Measurements from ENCODE around the gene ART1.
"Not testable (repeated sequence)": the region's sequence is repeated elsewhere in the genome, so short reads cannot be mapped to it uniquely, and the experiment has no call there.

ART1 gene

DNA sequence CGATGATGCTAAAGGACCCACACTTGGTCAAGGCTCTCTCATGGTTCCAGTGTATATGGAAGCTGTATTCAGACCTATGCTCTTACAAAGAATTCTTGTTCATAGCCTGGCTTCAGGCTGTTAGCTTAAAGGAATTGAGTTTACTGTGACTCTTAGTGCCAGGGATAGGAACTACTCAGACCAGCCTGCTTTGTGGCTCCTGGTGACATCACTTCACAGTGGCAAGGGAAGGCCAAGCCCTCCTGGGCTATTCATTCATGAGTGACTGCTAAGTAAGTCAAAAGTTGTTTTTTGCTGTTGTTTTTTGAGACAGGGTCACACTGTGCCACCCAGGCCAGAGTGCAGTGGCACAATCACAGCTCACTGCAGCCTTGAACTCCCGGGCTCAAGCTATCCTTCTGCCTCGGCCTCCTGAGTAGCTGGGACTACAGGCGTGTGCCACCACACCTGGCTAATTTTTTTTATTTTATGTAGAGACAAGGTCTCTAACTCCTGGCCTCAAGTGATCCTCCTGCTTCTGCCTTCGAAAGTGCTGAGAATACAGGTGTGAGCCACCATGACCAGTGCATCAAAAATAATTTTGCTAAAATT, 12.8 kb upstream of the ART1 start:
- no peak for DNase-seq (ENCODE audit: low spot score)

DNA sequence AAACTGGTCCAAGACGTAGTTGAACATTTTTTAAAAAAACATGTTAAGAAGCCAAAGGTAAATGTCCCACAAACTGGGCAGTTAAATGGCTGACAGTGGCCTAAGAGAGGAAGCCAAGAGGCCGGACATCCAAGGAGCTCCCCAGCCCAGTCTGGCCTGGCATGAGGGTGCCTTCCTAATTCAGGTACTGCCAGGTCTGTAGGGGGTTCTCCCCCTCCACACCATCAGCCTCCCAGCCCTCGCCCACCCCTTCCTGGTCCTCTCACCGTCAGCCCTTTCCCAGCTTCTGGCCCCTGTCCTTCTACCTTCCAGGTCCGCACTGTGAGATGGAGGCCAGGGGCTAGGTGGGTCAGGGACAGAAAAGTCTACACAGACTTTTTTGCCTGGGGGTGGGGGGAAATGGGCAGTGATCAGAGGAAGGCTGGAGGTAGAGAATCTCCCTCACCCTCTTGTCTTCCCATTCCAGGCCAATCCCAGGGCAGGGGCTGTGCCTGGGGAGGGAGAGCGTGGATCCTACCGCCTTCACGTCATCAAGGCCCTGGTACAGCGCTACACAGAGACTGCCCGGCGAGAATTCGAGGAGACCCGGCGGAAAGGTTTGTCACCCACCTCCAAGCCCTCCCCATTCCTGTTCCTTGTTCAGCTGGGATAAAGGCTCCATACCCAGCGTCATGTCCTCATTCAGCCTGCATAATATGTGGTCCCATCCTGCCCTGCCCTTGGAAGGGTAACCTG, 9.1 kb upstream of the ART1 start:
- DNase-seq (ENCODE audit: low spot score) = no peak

DNA sequence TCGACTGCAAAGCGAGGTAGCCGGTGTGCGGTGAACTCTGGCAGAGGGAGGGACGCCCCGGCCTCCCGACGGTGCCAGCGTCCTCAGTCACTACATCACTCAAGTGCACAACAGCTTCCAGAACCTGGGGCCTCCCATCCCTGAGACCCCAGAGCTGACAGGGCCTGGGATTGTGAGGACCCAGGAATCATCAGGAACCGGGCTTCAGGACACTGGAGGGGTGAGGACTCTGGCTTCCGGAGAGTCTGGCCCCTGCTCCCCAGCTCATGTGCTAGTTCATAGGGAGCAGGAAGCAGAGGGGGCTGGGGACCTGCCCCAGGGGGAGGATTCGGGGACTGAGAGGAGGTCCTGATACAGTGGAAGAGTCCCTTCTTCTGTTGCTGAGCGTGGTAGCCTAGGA, 7.7 kb upstream of the ART1 start:
- no peak for DNase-seq (ENCODE audit: low spot score)

DNA sequence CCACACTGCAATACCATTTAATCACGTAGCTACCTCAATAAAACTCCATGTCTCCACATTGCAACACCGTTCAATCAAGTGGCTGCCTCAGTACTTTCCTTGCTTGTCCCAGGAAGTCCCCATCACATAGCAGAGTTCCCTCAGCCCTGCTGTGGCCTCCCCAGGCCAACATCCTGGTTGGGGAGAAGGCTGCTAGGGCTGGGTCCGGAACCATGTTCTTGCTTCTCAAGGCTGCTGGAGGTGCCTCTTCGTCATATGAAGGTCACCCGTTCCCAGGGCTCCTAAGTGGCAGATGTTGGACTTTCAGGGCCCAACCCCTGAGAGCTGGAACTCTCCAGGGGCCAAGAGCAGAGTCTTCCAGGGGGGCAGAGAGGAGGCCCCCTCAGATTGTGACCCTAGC, 6.4 kb upstream of the ART1 start:
- no peak for DNase-seq (ENCODE audit: low spot score)

DNA sequence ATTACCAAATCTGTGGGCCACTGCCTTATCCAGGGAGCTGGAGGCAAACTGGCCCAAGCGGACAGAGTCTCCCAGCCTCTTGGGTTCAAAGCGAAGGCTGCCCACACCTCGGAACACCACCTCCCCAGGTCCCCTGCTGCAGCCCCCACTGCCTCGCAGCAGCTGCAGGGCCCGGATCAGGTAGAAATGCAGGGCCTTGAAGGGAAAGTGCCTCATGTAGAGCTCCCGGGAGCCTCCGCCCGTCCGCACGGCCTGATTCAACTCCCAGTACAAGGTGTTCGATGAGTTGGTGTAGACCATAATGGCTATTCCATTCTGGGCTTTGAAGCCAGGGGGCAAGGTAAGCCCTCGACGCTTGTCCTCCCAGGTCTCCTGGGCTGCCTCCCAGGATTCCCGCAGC, 5.1 kb upstream of the ART1 start:
- DNase-seq (ENCODE audit: low spot score) = no peak

DNA sequence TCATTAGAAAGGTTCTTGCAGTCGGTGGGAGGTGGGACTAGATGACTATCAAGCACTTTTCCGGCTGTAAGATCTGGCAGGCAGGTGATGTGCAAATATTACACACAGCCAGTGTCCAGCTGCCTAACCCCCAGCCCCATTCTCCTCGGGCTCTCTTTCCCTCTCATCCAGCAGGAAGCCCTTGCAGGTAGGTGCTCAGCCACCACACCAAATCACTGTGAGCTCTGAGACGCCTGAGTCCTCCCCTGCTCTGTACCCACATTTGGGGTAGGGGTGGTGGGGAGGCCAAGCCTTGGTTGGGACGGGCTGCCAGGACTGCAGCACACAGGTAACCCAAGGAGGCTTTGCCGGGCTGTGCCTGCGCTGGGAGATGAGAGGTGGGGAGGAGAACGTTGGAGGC, 3.7 kb upstream of the ART1 start:
- DNase-seq (ENCODE audit: low spot score) = no peak

DNA sequence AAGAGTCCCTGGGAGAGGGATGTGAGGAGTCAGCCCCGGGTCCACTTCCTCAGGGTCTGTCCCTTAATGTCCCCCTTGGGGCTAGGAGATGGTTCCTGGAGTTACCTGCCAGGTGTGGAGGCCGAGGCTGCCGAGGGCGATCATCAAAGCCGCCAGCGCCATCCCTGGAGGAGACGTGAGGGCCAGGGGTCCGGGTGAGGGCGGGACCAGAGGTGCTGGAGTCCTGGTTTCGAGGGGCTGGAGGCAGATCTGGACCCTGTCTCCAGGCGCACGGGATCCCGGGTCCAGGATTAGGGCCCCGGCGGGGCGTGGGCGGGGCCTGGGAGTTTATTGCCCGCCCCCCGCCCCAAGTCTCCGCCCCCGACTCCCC, 3.2 kb upstream of the ART1 start, which contains the start of gene ART5:
TSS of gene ART5 (minus strand) at position 292 of the 370 bp plus-strand sequence. CDS start at position 162, 130 bp downstream.
- DNase-seq (ENCODE audit: low spot score) = no peak

DNA sequence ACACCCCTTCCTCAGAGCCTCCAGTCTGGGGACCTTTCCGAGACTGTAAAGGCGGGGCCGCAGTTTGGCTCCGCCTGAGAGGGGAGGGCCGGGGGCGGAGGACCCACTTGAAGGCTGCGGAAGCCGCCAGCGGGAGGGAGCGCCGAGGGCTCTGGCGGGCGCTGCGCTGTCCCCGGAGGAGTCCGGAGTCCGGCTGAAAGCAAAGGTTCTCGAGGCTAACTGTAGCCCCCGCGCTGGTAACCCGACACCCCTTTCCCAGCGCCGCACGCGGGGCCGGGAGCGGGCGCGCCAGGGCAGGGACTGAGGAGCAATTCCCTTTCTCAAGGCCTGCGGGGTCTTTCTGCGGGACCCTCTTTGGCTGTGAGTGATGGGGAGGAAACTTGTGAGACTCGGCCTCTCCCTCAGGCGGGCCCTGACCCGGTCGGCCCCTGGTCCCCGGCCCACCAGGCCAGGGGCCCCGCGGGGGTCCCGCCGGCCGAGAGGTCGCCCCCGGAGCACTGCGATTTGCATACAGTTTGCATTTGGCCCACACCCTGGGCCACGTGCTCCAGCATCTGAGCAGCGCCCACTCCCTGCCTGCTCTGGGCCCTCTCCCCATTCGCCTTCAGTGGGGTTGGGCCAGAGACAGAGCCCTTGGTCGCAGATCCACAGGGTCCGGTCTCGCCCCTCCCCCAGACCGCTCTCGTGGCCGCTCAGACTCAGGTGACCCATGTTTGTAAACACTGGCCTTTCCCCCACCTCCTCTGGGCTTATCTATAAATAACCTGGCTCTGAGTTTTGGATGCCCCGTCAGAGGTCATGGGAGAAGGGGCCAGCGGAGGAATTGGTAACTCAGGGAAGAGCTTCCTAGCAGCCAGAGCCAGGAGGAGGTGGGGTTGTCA, 2.6 kb upstream of the ART1 start:
- DNase-seq (ENCODE audit: low spot score) = no peak

DNA sequence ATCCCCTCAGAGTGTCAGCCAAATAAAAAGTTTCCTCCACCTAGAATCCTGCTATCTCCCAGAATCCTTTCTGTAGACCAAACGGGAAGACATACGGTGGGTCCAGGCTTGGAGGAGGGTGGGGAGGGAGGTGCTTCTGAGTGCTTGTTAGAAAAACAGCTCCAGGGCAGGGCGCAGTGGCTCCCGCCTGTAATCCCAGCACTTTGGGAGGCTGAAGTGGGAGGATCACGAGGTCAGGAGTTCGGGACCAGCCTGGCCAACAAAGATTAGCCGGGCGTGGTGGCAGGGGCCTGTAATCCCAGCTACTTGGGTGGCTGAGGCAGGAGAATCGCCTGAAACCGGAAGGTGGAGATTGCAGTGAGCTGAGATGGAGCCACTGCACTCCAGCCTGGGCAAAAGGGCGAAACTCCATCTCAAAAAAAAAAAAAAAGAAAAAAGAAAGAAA, 1.8 kb upstream of the ART1 start:
- not testable (repeated sequence) for DNase-seq (ENCODE audit: low spot score)

DNA sequence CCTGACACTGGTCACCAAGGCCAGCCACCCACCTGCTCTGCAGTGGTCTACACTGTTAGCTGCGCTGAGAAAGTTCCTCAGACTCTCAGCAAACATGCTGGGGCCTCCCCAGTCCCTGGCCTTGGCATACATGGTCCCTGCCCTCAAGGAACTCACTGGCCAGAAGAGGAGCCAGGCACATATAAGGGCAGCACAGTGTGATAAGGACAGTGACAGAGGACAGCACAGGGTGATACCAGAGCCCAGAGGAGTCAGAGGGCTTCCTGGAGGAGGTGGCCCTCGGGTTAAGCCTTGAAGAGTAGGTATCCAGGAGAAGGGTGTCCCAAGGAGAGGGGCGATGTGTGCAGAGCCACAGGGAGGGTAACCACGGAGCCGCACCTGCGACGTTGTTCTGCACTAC, 624 bp downstream of the ART1 start:
- DNase-seq (ENCODE audit: low spot score) = no peak

DNA sequence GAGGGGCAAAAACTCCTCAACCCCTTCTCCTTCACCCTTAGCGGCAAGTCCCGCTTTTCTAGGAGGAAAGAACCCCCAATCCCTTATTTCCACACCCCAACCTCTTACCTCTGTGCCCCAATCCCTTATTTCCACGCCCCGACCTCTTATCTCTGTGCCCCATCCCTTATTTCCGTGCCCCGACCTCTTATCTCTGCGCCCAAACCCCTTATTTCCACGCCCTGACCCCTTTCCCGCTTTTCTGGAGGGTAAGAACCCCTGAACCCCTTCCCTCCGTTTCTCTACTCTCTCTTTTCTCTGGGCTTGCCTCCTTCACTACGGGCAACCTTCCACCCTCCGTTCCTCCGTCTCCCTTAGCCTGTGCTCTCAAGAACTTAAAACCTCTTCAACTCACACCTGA, 3.9 kb downstream of the ART1 start:
- not testable (repeated sequence) for DNase-seq (ENCODE audit: low spot score)

DNA sequence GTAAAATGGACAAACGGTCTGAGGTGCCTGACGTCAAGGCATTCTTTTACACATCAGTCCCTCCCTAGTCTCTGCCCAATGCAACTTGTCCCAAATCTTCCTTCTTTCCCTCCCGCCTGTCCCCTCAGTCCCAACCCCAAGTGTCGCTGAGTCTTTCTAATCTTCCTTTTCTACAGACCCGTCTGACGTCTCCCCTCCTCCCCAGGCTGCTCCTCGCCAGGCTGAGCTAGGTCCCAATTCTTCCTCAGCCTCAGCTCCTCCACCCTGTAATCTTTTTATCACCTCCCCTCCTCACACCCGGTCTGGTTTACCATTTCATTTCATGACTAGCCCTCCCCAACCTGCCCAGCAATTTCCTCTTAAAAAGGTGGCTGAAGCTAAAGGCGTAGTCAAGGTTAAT, 4.4 kb downstream of the ART1 start:
- DNase-seq (ENCODE audit: low spot score) = not testable (repeated sequence)

DNA sequence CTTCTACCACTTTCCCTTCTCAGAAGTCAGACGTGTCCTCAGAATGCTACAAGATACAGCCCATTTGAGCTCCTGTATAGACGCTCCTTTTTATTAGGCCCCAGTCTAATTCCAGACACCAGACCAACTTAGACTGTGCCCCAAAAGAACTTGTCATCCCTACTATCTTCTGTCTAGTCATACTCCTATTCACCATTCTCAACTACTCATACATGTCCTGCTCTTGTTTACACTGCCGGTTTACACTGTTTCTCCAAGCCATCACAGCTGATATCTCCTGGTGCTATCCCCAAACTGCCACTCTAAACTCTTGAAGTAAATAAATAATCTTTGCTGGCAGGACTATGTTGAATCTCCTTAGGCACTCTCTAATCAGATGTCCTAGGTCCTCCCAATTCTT, 7.6 kb downstream of the ART1 start:
- not testable (repeated sequence) for DNase-seq (ENCODE audit: low spot score)

DNA sequence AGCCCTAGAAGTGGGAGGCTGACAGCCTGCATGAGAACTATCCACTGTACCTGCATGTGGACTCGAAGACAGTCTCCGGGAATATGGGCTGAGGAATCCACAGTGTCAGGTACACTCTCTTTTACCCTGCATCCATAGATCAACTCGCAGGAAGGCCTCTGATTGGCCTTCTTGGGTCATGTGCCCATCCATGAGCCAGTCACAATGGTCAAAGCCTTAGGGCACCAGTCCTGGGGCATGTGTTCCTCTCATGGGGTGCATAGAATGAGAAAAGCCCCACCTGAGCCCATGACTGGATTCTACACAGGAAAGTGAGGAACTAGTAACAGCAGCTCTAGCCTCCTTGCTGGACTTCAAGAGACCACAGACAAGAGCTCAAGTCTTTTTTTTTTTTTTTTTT, 10.6 kb downstream of the ART1 start:
- peak; percentile 21 for DNase-seq (ENCODE audit: low spot score)

DNA sequence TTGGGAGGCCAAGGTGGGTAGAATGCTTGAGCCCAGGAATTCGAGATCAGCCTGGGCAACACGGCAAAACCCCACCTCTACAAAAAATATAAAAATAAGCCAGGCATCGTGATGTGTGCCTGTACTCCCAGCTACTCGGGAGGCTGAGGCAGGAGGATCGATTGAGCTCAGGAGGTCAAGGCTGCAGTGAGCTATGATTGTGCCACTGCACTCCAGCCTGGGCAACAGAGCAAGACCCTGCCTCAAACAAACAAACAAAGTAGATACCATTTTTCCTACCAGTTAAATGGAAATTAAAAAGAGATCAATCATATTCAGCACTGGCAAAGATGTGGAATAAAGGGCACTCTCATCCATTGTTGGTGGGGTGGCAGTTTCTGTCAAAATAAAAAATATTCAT, 12.4 kb downstream of the ART1 start:
- not testable (repeated sequence) for DNase-seq (ENCODE audit: low spot score)

DNA sequence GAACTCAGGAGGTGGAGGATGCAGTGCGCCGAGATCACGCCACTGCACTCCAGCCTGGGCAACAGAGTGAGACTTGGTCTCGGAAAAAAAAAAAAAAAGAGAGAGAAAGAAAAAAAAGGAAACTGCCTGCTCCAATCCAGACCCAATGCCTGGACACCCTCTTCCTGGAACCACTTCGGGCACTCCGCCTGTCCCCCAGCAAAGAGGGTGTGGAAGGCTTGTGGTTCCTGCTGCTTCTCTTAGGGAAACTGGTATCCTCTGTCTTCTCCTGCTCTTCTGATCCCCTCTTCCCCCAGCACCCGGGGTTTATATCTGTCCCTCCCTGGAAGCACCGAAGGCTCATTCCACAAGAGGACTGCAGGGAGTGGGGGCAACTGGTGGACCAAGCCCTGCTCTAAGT, 13.3 kb downstream of the ART1 start:
- DNase-seq (ENCODE audit: low spot score) = no peak

DNA sequence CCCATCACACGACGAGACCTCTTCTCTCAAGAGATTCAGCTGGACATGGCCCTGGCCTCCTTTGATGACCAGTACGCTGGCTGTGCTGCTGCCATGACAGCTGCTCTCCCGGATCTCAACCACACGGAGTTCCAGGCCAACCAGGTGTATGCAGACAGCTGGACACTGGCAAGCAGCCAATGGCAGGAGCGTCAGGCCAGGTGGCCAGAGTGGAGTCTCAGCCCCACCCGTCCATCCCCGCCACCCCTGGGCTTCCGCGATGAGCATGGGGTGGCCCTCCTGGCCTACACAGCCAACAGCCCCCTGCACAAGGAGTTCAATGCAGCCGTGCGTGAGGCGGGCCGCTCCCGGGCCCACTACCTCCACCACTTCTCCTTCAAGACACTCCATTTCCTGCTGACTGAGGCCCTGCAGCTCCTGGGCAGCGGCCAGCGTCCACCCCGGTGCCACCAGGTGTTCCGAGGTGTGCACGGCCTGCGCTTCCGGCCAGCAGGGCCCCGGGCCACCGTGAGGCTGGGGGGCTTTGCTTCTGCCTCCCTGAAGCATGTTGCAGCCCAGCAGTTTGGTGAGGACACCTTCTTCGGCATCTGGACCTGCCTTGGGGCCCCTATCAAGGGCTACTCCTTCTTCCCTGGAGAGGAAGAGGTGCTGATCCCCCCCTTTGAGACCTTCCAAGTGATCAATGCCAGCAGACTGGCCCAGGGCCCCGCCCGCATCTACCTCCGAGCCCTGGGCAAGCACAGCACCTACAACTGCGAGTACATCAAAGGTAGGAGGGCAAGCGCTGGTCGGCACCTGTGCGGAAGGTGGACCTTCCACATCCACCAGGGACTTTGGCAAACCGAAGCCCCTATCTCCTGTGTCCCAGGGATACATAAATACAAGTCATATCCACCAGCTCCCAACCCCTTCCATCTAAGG, 14.9 kb downstream of the ART1 start:
- DNase-seq (ENCODE audit: low spot score) = no peak

DNA sequence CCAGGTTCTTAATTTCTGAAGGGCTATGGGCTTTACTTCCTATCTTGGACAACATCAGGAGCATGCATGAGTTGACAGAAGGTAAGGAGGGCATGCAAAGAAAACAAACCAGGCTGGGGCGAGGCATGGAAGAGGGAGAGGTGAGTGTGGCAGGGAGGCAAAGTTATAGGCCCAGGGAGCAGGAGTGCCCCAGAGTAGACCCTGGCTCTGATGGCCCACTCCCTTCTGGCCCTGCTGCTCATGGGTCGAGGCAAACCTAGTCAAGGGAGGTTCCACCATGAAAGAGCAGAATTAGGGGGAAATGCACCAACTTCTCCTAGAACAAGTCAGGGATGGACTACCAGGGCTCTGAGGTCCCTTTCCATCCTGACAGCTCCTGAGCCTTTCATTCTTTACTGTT, 16.0 kb downstream of the ART1 start:
- no peak for DNase-seq (ENCODE audit: low spot score)

DNA sequence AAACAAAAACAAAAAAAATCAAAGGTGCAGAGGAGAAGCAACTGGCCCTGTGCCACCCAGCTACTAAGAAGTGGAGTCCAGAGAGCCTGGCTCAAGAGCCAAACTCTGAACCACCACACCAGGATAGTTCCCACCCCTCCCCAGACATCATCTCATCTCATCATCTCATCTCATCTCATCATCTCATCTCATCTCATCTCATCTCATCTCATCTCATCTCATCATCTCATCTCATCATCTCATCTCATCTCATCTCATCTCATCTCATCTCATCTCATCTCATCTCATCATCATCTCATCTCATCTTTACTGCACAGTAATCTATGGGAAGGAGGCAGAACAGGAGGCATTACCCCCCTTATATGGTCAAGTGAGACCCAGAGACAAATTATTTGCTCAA, 17.9 kb downstream of the ART1 start:
- DNase-seq (ENCODE audit: low spot score) = no peak

DNA sequence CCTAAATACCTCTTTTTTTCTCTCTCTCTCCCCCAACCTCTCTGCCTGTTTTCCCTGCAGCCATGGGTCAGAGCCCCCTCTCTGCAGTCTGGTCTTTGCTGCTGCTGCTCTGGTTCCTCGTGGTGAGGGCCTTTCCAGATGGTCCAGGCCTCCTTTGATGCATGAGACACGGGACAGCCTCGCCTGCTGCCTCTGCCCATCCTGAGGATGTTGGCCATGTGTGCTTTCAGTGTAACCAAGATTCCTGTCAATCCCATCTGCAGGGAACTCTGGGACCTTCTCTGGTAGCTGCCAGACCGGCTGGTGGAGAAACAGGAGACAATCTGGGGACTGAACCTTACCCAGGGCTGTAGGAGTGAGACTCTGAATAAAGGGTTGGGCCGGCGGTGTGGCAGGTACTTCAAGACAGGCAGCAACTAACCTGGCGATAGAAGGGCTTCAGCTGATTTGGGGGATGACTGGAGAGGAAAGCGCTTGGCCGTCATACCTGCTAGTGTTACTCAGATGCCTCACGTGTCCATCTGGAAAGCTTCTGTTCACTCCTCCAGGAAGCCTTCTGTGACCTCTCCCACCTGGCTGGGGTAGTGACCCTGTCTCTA, 19.2 kb downstream of the ART1 start:
- DNase-seq (ENCODE audit: low spot score) = no peak

DNA sequence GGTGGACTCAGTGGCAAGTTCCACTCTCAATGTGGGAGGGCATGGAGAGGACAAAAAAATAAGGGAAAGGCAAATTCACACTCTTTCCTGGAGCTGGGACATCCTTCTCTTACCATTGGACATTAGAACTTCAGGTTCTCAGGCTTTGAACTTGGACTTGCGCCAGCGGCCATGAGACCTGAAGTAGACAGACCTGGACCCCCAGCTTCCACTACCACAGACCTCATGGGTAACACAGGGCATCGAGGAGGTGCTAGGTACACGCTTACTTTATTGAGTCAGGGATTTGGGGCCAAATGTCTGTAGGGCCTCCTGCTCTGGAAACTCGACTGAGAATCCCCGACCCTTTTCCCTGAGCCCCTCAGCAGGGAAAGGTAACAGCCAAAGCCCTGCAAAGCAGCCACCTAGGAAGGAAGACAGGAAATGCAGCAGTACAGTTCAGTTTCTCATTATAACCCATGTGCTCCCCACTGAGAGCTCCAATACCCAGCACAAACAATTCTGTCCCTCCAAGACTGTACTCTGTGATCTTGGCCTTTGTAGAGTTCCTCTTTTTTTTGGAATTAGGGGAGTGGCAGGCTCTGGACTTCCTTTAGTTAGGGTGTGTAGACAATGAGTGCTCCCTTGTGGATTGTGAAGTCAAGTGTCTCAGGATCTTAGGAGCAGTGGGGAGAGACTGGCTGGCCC, 20.6 kb downstream of the ART1 start:
- DNase-seq (ENCODE audit: low spot score) = no peak
